Endodermal cell (in vitro differentiated cells): Measurements from ENCODE around the gene SRD5A3. TPM values are rescaled to one million over a fixed set of nuclear protein-coding genes. Genes with fewer than 3 reads are reported as not detected.

Experiments
- DNase-seq: peaks from one replicate; pipeline ENCODE4 v3.0.0-alpha.2; 2017
- H3K27ac ChIP-seq: 2 replicates; pipeline ENCODE4 v1.5.1; 2013; ENCODE audit warnings: mild to moderate bottlenecking, low read depth, low read length, moderate library complexity
- H3K27me3 ChIP-seq: 2 replicates; pipeline ENCODE4 v1.6.1; 2013; ENCODE audit warnings: mild to moderate bottlenecking, low read length, moderate library complexity; ENCODE audit not compliant: insufficient read depth, control insufficient read depth, poor library complexity, severe bottlenecking
- H3K36me3 ChIP-seq: 2 replicates; pipeline ENCODE4 v1.7.0; 2013; ENCODE audit warnings: mild to moderate bottlenecking, low read length, moderate library complexity; ENCODE audit not compliant: control insufficient read depth, insufficient read depth
- H3K4me1 ChIP-seq: one replicate; pipeline ENCODE4 v1.7.0; 2013; ENCODE audit warnings: low read length; ENCODE audit not compliant: control insufficient read depth, insufficient read depth
- H3K4me3 ChIP-seq: 2 replicates; pipeline ENCODE4 v1.5.1; 2013; ENCODE audit warnings: mild to moderate bottlenecking, low read length, moderate library complexity
- H3K9ac ChIP-seq: 2 replicates; pipeline ENCODE4 v1.6.1; 2013; ENCODE audit warnings: mild to moderate bottlenecking, low read length, moderate library complexity; ENCODE audit not compliant: poor library complexity, severe bottlenecking; ENCODE audit errors: extremely low read depth
- H3K9me3 ChIP-seq: 2 replicates; pipeline ENCODE4 v1.6.1; 2013; ENCODE audit warnings: mild to moderate bottlenecking, low read length, moderate library complexity; ENCODE audit not compliant: control insufficient read depth
- H3K27ac Mint-ChIP-seq: 2 replicates; pipeline ENCODE4 v1.8.0; 2020; ENCODE audit warnings: mixed read lengths
- H3K27me3 Mint-ChIP-seq: 2 replicates; pipeline ENCODE4 v1.8.0; 2021; ENCODE audit warnings: mild to moderate bottlenecking, mixed read lengths; ENCODE audit not compliant: insufficient read depth
- H3K36me3 Mint-ChIP-seq: 2 replicates; pipeline ENCODE4 v1.8.0; 2020; ENCODE audit warnings: low read depth, mixed read lengths
- H3K4me1 Mint-ChIP-seq: 2 replicates; pipeline ENCODE4 v1.8.0; 2020; ENCODE audit warnings: mixed read lengths
- H3K4me3 Mint-ChIP-seq: 2 replicates; pipeline ENCODE4 v1.8.0; 2020; ENCODE audit warnings: mild to moderate bottlenecking, moderate library complexity, mixed read lengths
- H3K9me3 Mint-ChIP-seq: 2 replicates; pipeline ENCODE4 v1.8.0; 2020; ENCODE audit warnings: mild to moderate bottlenecking, mixed read lengths
- CTCF ChIP-seq: fragments of 200-600 bp; sonication (generic); conservative IDR thresholded peaks from 2 replicates; pipeline ENCODE4 v1.5.0; 2021; ENCODE audit warnings: antibody characterized with exemption, mild to moderate bottlenecking
- WGBS, 2 experiments: methylation state at CpG; one replicate each; pipeline versions ENCODE4 v1.1.5 to v1.1.7; 2013; ENCODE audit warnings: missing lambda C conversion rate in 2 of 2, mixed read lengths in 1 of 2; ENCODE audit not compliant: insufficient coverage in 1 of 2, insufficient read length in 1 of 2; 5-methylcytosine and 5-hydroxymethylcytosine counted together
- total RNA-seq, 2 donors: library from RNA; stranded (reverse); fragmentation: NEBNext Ultra II Directional in 1 of 2; extraction: Animal tissue kit (Norgen Biotek cat#: 25700) in 1 of 2; gene quantifications; 2 replicates in 1 of 2; 3 replicates in 1 of 2; pipeline ENCODE4 v1.2.1, GENCODE V29; 2021

Gene SRD5A3
- total RNA-seq, 2 donors from 2014 or later, result 34.5 to 37.1 TPM

- peak; percentile 94 for DNase-seq
- Histone ChIP-seq H3K4me1 (no peaks in the 10 kb centered on the region), H3K36me3 (no peaks in the 10 kb centered on the region), H3K9ac (no peak overlapping the region), H3K4me3 (no peak overlapping the region), H3K27me3 (no peaks in the 10 kb centered on the region), H3K9me3 (no peaks in the 10 kb centered on the region), H3K27ac (no peak overlapping the region)
- peak; percentile 93 for TF ChIP-seq CTCF
- WGBS, 2 experiments, result 0 to 11% methylated on average over 1 to 6 of the region's 8 CpGs
- H3K27me3 Mint-ChIP-seq, result no peaks in the 10 kb centered on the region
- no peak overlapping the region for H3K27ac Mint-ChIP-seq
- H3K36me3 Mint-ChIP-seq, result no peaks in the 10 kb centered on the region
- H3K4me1 Mint-ChIP-seq, result no peaks in the 10 kb centered on the region
- H3K9me3 Mint-ChIP-seq, result no peaks in the 10 kb centered on the region
- H3K4me3 Mint-ChIP-seq, result no peak overlapping the region
Measured at GRCh38 chr4:55321707-55322264, 24.3 kb upstream of the SRD5A3 start.

- Histone ChIP-seq H3K4me3 (no peak overlapping the region), H3K4me1 (no peaks in the 10 kb centered on the region), H3K9me3 (no peaks in the 10 kb centered on the region), H3K27me3 (no peaks in the 10 kb centered on the region), H3K9ac (no peak overlapping the region), H3K36me3 (no peaks in the 10 kb centered on the region), H3K27ac (no peak overlapping the region)
- Mint-ChIP-seq H3K36me3 (no peaks in the 10 kb centered on the region), H3K27ac (no peak overlapping the region), H3K27me3 (no peaks in the 10 kb centered on the region), H3K4me3 (no peak overlapping the region), H3K9me3 (no peaks in the 10 kb centered on the region), H3K4me1 (no peaks in the 10 kb centered on the region)
- no peak for TF ChIP-seq CTCF
- DNase-seq, result no peak
Measured at GRCh38 chr4:55323375-55323774, 22.7 kb upstream of the SRD5A3 start.

DNA sequence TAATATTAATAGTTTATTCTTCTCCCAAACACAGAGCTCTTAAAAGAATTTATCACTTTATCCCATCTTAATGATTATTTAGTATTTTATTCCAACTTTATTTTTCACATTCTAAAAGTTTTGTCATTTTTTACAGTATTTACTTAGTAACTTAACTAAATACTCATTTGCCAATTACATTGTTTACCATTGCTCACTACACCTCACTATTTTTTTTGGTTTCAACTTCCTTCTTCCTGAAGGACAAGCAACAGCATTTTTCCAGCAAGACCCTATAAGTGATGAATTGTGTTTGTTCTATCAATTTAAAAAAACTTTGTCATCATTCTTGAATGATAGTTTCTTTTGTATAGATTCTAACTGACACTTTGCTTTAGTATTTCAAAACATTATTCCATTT, 19.4 kb upstream of the SRD5A3 start:
- no peaks in the 10 kb centered on the region for H3K4me1 Mint-ChIP-seq
- H3K4me3 Mint-ChIP-seq, result no peak overlapping the region
- no peak overlapping the region for H3K27ac ChIP-seq
- H3K9me3 ChIP-seq, result peaks cover 12% of the 10 kb centered on the region
- H3K4me1 ChIP-seq, result no peaks in the 10 kb centered on the region
- no peaks in the 10 kb centered on the region for H3K36me3 ChIP-seq
- no peak for DNase-seq
- no peak overlapping the region for H3K27ac Mint-ChIP-seq
- TF ChIP-seq CTCF, result no peak
- no peak overlapping the region for H3K9ac ChIP-seq
- peaks cover 10% of the 10 kb centered on the region for H3K9me3 Mint-ChIP-seq
- no peaks in the 10 kb centered on the region for H3K27me3 Mint-ChIP-seq
- no peaks in the 10 kb centered on the region for H3K27me3 ChIP-seq
- H3K36me3 Mint-ChIP-seq, result peaks cover 3% of the 10 kb centered on the region
- H3K4me3 ChIP-seq, result no peak overlapping the region
